Sigmoid colon (tissue), 7 donors: ENCODE results near the gene MCTP1. TPM values are rescaled to one million over a fixed set of nuclear protein-coding genes. Genes with fewer than 3 reads are reported as not detected.

Experiments
- DNase-seq: peaks from one replicate; pipeline ENCODE4 v3.0.0-alpha.2; 2019
- H3K27ac ChIP-seq, 4 donors: fragments of 200-600 bp; sonication (generic); one replicate each; pipeline ENCODE4 v1.5.1; 2016 to 2019; ENCODE audit warnings: mild to moderate bottlenecking in 1 of 4
- H3K27me3 ChIP-seq, 3 donors: fragments of 200-600 bp; sonication (generic); one replicate each; pipeline ENCODE4 v1.5.1; 2019; ENCODE audit warnings: mild to moderate bottlenecking in 1 of 3
- H3K36me3 ChIP-seq, 4 donors: fragments of 200-600 bp; sonication (generic); one replicate each; pipeline ENCODE4 v1.5.1; 2016 to 2019
- H3K4me1 ChIP-seq, 4 donors: fragments of 200-600 bp; sonication (generic); one replicate each; pipeline ENCODE4 v1.5.1; 2017 to 2019
- H3K4me3 ChIP-seq, 4 donors: fragments of 200-600 bp; sonication (generic); one replicate each; pipeline ENCODE4 v1.5.1; 2017 to 2019; ENCODE audit warnings: mild to moderate bottlenecking in 2 of 4, moderate library complexity in 1 of 4
- H3K9me3 ChIP-seq, 4 donors: fragments of 200-600 bp in 3 of 4; sonication (generic) in 3 of 4; one replicate each; pipeline versions ENCODE4 v1.5.1 to v1.6.1; 2013 to 2019
- CTCF ChIP-seq, 4 experiments: fragments of 450-650 bp in 3 of 4; fragments of 200-600 bp in 1 of 4; IDR thresholded peaks; one replicate each; pipeline ENCODE4 v1.5.1; 2016 to 2019; ENCODE audit warnings: antibody characterized with exemption in 4 of 4, mild to moderate bottlenecking in 3 of 4, moderate library complexity in 2 of 4
- EP300 ChIP-seq, 4 donors: sonication (generic); formaldehyde crosslinking; IDR thresholded peaks; one replicate each; pipeline ENCODE4 v1.6.1; 2017; ENCODE audit warnings: antibody characterized with exemption in 4 of 4
- POLR2A ChIP-seq, 2 donors: fragments of 450-650 bp; IDR thresholded peaks; one replicate each; pipeline ENCODE4 v1.6.1; 2016; ENCODE audit warnings: antibody characterized with exemption in 2 of 2, mild to moderate bottlenecking in 2 of 2, moderate library complexity in 2 of 2
- POLR2AphosphoS5 ChIP-seq, 4 donors: sonication (generic); formaldehyde crosslinking; IDR thresholded peaks; one replicate each; pipeline ENCODE4 v1.6.1; 2017; ENCODE audit warnings: antibody characterized with exemption in 4 of 4
- WGBS, 2 donors: extraction: QIAGEN DNeasy Blood & Tissue Kit; methylation state at CpG; one replicate each; pipeline ENCODE4 v1.1.7; 2013; 5-methylcytosine and 5-hydroxymethylcytosine counted together
- intact Hi-C: fragments of 100-400 bp; cut with DNase I; formaldehyde crosslinking; loops from one replicate; pipeline ENCODE4 v1.15.1; 2023
- polyA plus RNA-seq, 3 donors: library from polyadenylated mRNA; stranded (reverse); fragments of 200-250 nt; gene quantifications; one replicate each; pipeline ENCODE4 v1.2.3, GENCODE V29; 2013
- total RNA-seq, 4 donors: library from RNA; depleted of rRNA; stranded (reverse); fragments of >200 nt; gene quantifications; one replicate each; pipeline ENCODE4 v1.1.0, GENCODE V29; 2016
- donor health status: healthy with polysubstance abuse.
- donor health status: Bipolar disorder and iron deficiency.
- donor health status: healthy.

Gene MCTP1
- total and polyA plus RNA-seq, 7 donors: 2.1 to 20.5 (median 12.5) TPM

- intact Hi-C loops: no loop called here
- WGBS, 2 donors: 84 to 90% methylated on average over 1 of the region's 1 CpG
- DNase-seq: no peak
- no peak for TF ChIP-seq CTCF (IDR thresholded peaks at IDR 0.05)
- TF ChIP-seq POLR2AphosphoS5 (IDR thresholded peaks at IDR 0.05): no peak
- TF ChIP-seq POLR2A (IDR thresholded peaks at IDR 0.05): no peak
- TF ChIP-seq EP300 (IDR thresholded peaks at IDR 0.05): no peak
- no peak overlapping the region for H3K27ac ChIP-seq
- no peak overlapping the region for H3K4me3 ChIP-seq
- H3K36me3 ChIP-seq: no peaks in the 10 kb centered on the region
- H3K9me3 ChIP-seq: no peaks in the 10 kb centered on the region
- no peaks in the 10 kb centered on the region for H3K27me3 ChIP-seq
- no peaks in the 10 kb centered on the region for H3K4me1 ChIP-seq
Measured at GRCh38 chr5:95220381-95220780, 64.5 kb downstream of the MCTP1 start.

- intact Hi-C loops: no loop called here
- no peak for DNase-seq
- Histone ChIP-seq H3K27ac (no peak overlapping the region), H3K4me1 (no peaks in the 10 kb centered on the region), H3K4me3 (no peak overlapping the region), H3K27me3 (no peaks in the 10 kb centered on the region), H3K9me3 (no peaks in the 10 kb centered on the region), H3K36me3 (no peaks in the 10 kb centered on the region)
- no peak for TF ChIP-seq POLR2AphosphoS5 (IDR thresholded peaks at IDR 0.05)
- TF ChIP-seq POLR2A (IDR thresholded peaks at IDR 0.05): no peak
- no peak for TF ChIP-seq CTCF (IDR thresholded peaks at IDR 0.05)
- no peak for TF ChIP-seq EP300 (IDR thresholded peaks at IDR 0.05)
- 81 to 85% methylated on average over 3 of the region's 3 CpGs for WGBS, 2 donors
Measured at GRCh38 chr5:95219411-95219810, 65.5 kb downstream of the MCTP1 start.

GRCh38 chr5:95217881-95218280, 67.0 kb downstream of the MCTP1 start:
- no peaks in the 10 kb centered on the region for H3K9me3 ChIP-seq
- intact Hi-C loops: no loop called here
- DNase-seq: no peak
- WGBS, 2 donors: 84 to 88% methylated on average over 2 of the region's 2 CpGs
- H3K4me3 ChIP-seq: no peak overlapping the region
- no peak overlapping the region for H3K27ac ChIP-seq
- H3K36me3 ChIP-seq: no peaks in the 10 kb centered on the region
- TF ChIP-seq POLR2A (IDR thresholded peaks at IDR 0.05) (no peak), CTCF (IDR thresholded peaks at IDR 0.05) (no peak), POLR2AphosphoS5 (IDR thresholded peaks at IDR 0.05) (no peak), EP300 (IDR thresholded peaks at IDR 0.05) (no peak)
- no peaks in the 10 kb centered on the region for H3K4me1 ChIP-seq
- no peaks in the 10 kb centered on the region for H3K27me3 ChIP-seq

GRCh38 chr5:95217351-95217750, 67.5 kb downstream of the MCTP1 start:
- no peaks in the 10 kb centered on the region for H3K27me3 ChIP-seq
- intact Hi-C loops: no loop called here
- H3K4me3 ChIP-seq: no peak overlapping the region
- H3K9me3 ChIP-seq: no peaks in the 10 kb centered on the region
- no peak for DNase-seq
- H3K4me1 ChIP-seq: no peaks in the 10 kb centered on the region
- no peak for TF ChIP-seq POLR2AphosphoS5 (IDR thresholded peaks at IDR 0.05)
- TF ChIP-seq POLR2A (IDR thresholded peaks at IDR 0.05): no peak
- no peak for TF ChIP-seq CTCF (IDR thresholded peaks at IDR 0.05)
- no peak for TF ChIP-seq EP300 (IDR thresholded peaks at IDR 0.05)
- no peaks in the 10 kb centered on the region for H3K36me3 ChIP-seq
- 83 to 87% methylated on average over 4 of the region's 4 CpGs for WGBS, 2 donors
- H3K27ac ChIP-seq: no peak overlapping the region
